HG02840 (cell line): Measurements from ENCODE around the gene EEF2KMT.

ENCODE experiments used
- ATAC-seq: cut with Tn5 transposase; IDR thresholded peaks from one replicate; pipeline ENCODE4 v1.9.1; 2021; ENCODE audit warnings: mild to moderate bottlenecking, moderate library complexity, moderate number of reproducible peaks; ENCODE audit not compliant: unreplicated experiment, low FRiP score

The EEF2KMT gene

GRCh38 chr16:5072334-5073278 is 25.0 kb downstream of the EEF2KMT start:
- ATAC-seq: no peak

- ATAC-seq: peak; percentile 78
These were observed 25.8 kb downstream of the EEF2KMT start, which contains the start of gene ALG1 for GRCh38 chr16:5071681-5072333. ALG1 (plus strand) TSS chr16:5071843; CDS start chr16:5071850, 7 bp downstream.

GRCh38 chr16:5071341-5071680 is 26.3 kb downstream of the EEF2KMT start:
- no peak for ATAC-seq

GRCh38 chr16:5070431-5071186 is 27.0 kb downstream of the EEF2KMT start:
- no peak for ATAC-seq

- ATAC-seq: no peak
These were observed 27.7 kb downstream of the EEF2KMT start for GRCh38 chr16:5069854-5070253.

- no peak for ATAC-seq
These were observed 28.5 kb downstream of the EEF2KMT start for GRCh38 chr16:5069048-5069447.

- no peak for ATAC-seq
These were observed 31.1 kb downstream of the EEF2KMT start for GRCh38 chr16:5066511-5066910.

- ATAC-seq: no peak
These were observed 31.8 kb downstream of the EEF2KMT start, which contains the start of gene C16orf89 for GRCh38 chr16:5065813-5066212. C16orf89 (minus strand) TSS chr16:5065956; CDS start chr16:5065908, 48 bp downstream.

GRCh38 chr16:5065326-5065725 is 32.3 kb downstream of the EEF2KMT start:
- ATAC-seq: no peak

- ATAC-seq: no peak
These were observed 32.7 kb downstream of the EEF2KMT start for GRCh38 chr16:5064915-5065314.

- no peak for ATAC-seq
These were observed 34.5 kb downstream of the EEF2KMT start for GRCh38 chr16:5062790-5063765.

- no peak for ATAC-seq
These were observed 35.5 kb downstream of the EEF2KMT start for GRCh38 chr16:5062051-5062450.

- ATAC-seq: no peak
These were observed 37.4 kb downstream of the EEF2KMT start for GRCh38 chr16:5060073-5060641.

GRCh38 chr16:5059386-5060072 is 38.1 kb downstream of the EEF2KMT start:
- no peak for ATAC-seq

- no peak for ATAC-seq
These were observed 39.1 kb downstream of the EEF2KMT start for GRCh38 chr16:5058476-5058875.

- ATAC-seq: no peak
These were observed 41.2 kb downstream of the EEF2KMT start for GRCh38 chr16:5056352-5056751.

GRCh38 chr16:5054876-5055865 is 42.4 kb downstream of the EEF2KMT start:
- no peak for ATAC-seq

GRCh38 chr16:5046914-5047313 is 50.7 kb downstream of the EEF2KMT start:
- ATAC-seq: no peak
